Neural progenitor cell (in vitro differentiated cells): ENCODE measurements around the gene AHCY. TPM values are rescaled to one million over a fixed set of nuclear protein-coding genes. Genes with fewer than 3 reads are reported as not detected.
A peak's percentile ranks its signal among the peaks of the same experiment; 100 is the strongest.
"Not testable (repeated sequence)": the region's sequence is repeated elsewhere in the genome, so short reads cannot be mapped to it uniquely, and the experiment has no call there.

Experiments
- DNase-seq: peaks from one replicate; pipeline ENCODE4 v3.0.0-alpha.2; 2016; ENCODE audit warnings: low spot score
- H2AFZ ChIP-seq: fragments of 200-600 bp; sonication (generic); replicated peaks from 2 replicates; pipeline ENCODE4 v1.6.1; 2016; ENCODE audit warnings: antibody characterized with exemption
- H3F3A ChIP-seq: fragments of 200-600 bp; sonication (generic); 2 replicates; pipeline ENCODE4 v1.6.1; 2016; ENCODE audit warnings: antibody characterized with exemption, low read depth
- H3K27ac ChIP-seq: fragments of 200-600 bp; sonication (generic); 2 replicates; pipeline ENCODE4 v1.5.1; 2016; ENCODE audit warnings: mild to moderate bottlenecking
- H3K27me3 ChIP-seq: fragments of 200-600 bp; sonication (generic); 2 replicates; pipeline ENCODE4 v1.6.1; 2016; ENCODE audit warnings: mild to moderate bottlenecking, moderate library complexity
- H3K36me3 ChIP-seq: fragments of 200-600 bp; sonication (generic); 2 replicates; pipeline ENCODE4 v1.5.1; 2016
- H3K4me1 ChIP-seq: fragments of 200-600 bp; sonication (generic); 2 replicates; pipeline ENCODE4 v1.6.1; 2016; ENCODE audit warnings: mixed run types
- H3K4me2 ChIP-seq: fragments of 200-600 bp; sonication (generic); 2 replicates; pipeline ENCODE4 v1.6.1; 2016
- H3K4me3 ChIP-seq: fragments of 200-600 bp; sonication (generic); 2 replicates; pipeline ENCODE4 v1.5.1; 2016
- H3K79me2 ChIP-seq: fragments of 200-600 bp; sonication (generic); 2 replicates; pipeline ENCODE4 v1.6.1; 2016; ENCODE audit warnings: low read depth
- H3K9ac ChIP-seq: fragments of 200-600 bp; sonication (generic); 2 replicates; pipeline ENCODE4 v1.6.1; 2016
- H3K9me3 ChIP-seq: fragments of 200-600 bp; sonication (generic); 2 replicates; pipeline ENCODE4 v1.5.1; 2016; ENCODE audit warnings: low read depth
- H4K20me1 ChIP-seq: fragments of 200-600 bp; sonication (generic); 2 replicates; pipeline ENCODE4 v1.6.1; 2016; ENCODE audit warnings: low read depth
- H3K27ac Mint-ChIP-seq: 3 replicates; pipeline ENCODE4 v1.8.0; 2021; ENCODE audit warnings: mixed read lengths
- H3K27me3 Mint-ChIP-seq: 2 replicates; pipeline ENCODE4 v1.8.0; 2022; ENCODE audit warnings: low read depth, mild to moderate bottlenecking, inconsistent platforms, moderate library complexity, mixed read lengths; ENCODE audit not compliant: insufficient read depth
- H3K36me3 Mint-ChIP-seq: 3 replicates; pipeline ENCODE4 v1.8.0; 2021; ENCODE audit warnings: mixed read lengths
- H3K4me1 Mint-ChIP-seq: 3 replicates; pipeline ENCODE4 v1.8.0; 2021; ENCODE audit warnings: mixed read lengths
- H3K4me3 Mint-ChIP-seq: 3 replicates; pipeline ENCODE4 v1.8.0; 2021; ENCODE audit warnings: mild to moderate bottlenecking, moderate library complexity, mixed read lengths
- H3K9me3 Mint-ChIP-seq: 3 replicates; pipeline ENCODE4 v1.8.0; 2020; ENCODE audit warnings: mixed read lengths
- CTCF ChIP-seq: fragments of 200-600 bp; sonication (generic); IDR thresholded peaks from 2 replicates; pipeline ENCODE4 v1.5.1; 2017; ENCODE audit warnings: antibody characterized with exemption, mild to moderate bottlenecking
- EZH2 ChIP-seq: fragments of 200-600 bp; sonication (generic); IDR thresholded peaks from 2 replicates; pipeline ENCODE4 v1.6.1; 2017; ENCODE audit warnings: antibody characterized with exemption, mild to moderate bottlenecking, moderate library complexity
- EZH2phosphoT487 ChIP-seq: fragments of 200-600 bp; sonication (generic); IDR thresholded peaks from 2 replicates; pipeline ENCODE4 v1.6.1; 2017; ENCODE audit warnings: antibody characterized with exemption
- total RNA-seq: library from RNA; depleted of rRNA; stranded (reverse); fragments of >200 nt; gene quantifications from 2 replicates; pipeline ENCODE4 v1.2.3, GENCODE V29; 2015; ENCODE audit warnings: low replicate concordance

The AHCY gene
- total RNA-seq, 1 donor from 2014 or later: 184 TPM

GRCh38 chr20:34293119-34293518, 10.0 kb downstream of the AHCY start:
- H4K20me1 ChIP-seq: peaks cover 31% of the 10 kb centered on the region
- peaks cover 45% of the 10 kb centered on the region for H3K36me3 Mint-ChIP-seq
- no peak overlapping the region for H3K4me3 Mint-ChIP-seq

GRCh38 chr20:34292496-34292895, 10.7 kb downstream of the AHCY start:
- no peaks in the 10 kb centered on the region for H3K9me3 ChIP-seq
- no peak overlapping the region for H3K27ac ChIP-seq
- H3K4me1 Mint-ChIP-seq: no peaks in the 10 kb centered on the region
- H3F3A ChIP-seq: no peaks in the 10 kb centered on the region
- no peak overlapping the region for H3K4me3 Mint-ChIP-seq
- TF ChIP-seq CTCF (no peak), EZH2phosphoT487 (no peak), EZH2 (no peak)
- no peaks in the 10 kb centered on the region for H3K4me1 ChIP-seq
- peaks cover 30% of the 10 kb centered on the region for H3K79me2 ChIP-seq
- H3K27ac Mint-ChIP-seq: no peak overlapping the region
- no peaks in the 10 kb centered on the region for H3K36me3 ChIP-seq
- H3K9me3 Mint-ChIP-seq: no peaks in the 10 kb centered on the region
- peaks cover 4% of the 10 kb centered on the region for H3K27me3 Mint-ChIP-seq
- H4K20me1 ChIP-seq: peaks cover 28% of the 10 kb centered on the region
- H3K4me2 ChIP-seq: no peak overlapping the region
- H3K4me3 ChIP-seq: no peak overlapping the region
- no peak for DNase-seq
- peaks cover 46% of the 10 kb centered on the region for H3K36me3 Mint-ChIP-seq
- no peak overlapping the region for H2AFZ ChIP-seq
- no peak overlapping the region for H3K9ac ChIP-seq
- H3K27me3 ChIP-seq: no peaks in the 10 kb centered on the region

More at GRCh38 chr20:34293119-34293518, 10.0 kb downstream of the AHCY start:
- peaks cover 4% of the 10 kb centered on the region for H3K27me3 Mint-ChIP-seq
- Histone ChIP-seq H3K9me3 (no peaks in the 10 kb centered on the region), H3K27ac (no peak overlapping the region), H3K4me3 (no peak overlapping the region), H3K4me2 (no peak overlapping the region), H3K36me3 (no peaks in the 10 kb centered on the region), H3K9ac (no peak overlapping the region), H3K4me1 (no peaks in the 10 kb centered on the region), H3K79me2 (peaks cover 36% of the 10 kb centered on the region), H3K27me3 (no peaks in the 10 kb centered on the region), H2AFZ (no peak overlapping the region), H3F3A (no peaks in the 10 kb centered on the region)
- no peak overlapping the region for H3K27ac Mint-ChIP-seq
- no peak for DNase-seq
- H3K4me1 Mint-ChIP-seq: no peaks in the 10 kb centered on the region
- TF ChIP-seq EZH2 (no peak), CTCF (no peak), EZH2phosphoT487 (no peak)
- no peaks in the 10 kb centered on the region for H3K9me3 Mint-ChIP-seq

- Histone ChIP-seq H3K79me2 (peaks cover 9% of the 10 kb centered on the region), H2AFZ (no peak overlapping the region), H3K4me3 (no peak overlapping the region), H3K9ac (no peak overlapping the region), H3K27ac (no peak overlapping the region), H3K9me3 (no peaks in the 10 kb centered on the region), H3K36me3 (no peaks in the 10 kb centered on the region), H3K27me3 (no peaks in the 10 kb centered on the region), H3F3A (no peaks in the 10 kb centered on the region), H4K20me1 (peaks cover 11% of the 10 kb centered on the region), H3K4me1 (no peaks in the 10 kb centered on the region), H3K4me2 (no peak overlapping the region)
- Mint-ChIP-seq H3K4me3 (no peak overlapping the region), H3K27me3 (peaks cover 4% of the 10 kb centered on the region), H3K9me3 (no peaks in the 10 kb centered on the region), H3K36me3 (peaks cover 46% of the 10 kb centered on the region), H3K4me1 (no peaks in the 10 kb centered on the region), H3K27ac (no peak overlapping the region)
- no peak for DNase-seq
- TF ChIP-seq CTCF (no peak), EZH2 (no peak), EZH2phosphoT487 (no peak)
These were observed 12.7 kb downstream of the AHCY start for GRCh38 chr20:34290471-34290870.

GRCh38 chr20:34287500-34287899, 15.7 kb downstream of the AHCY start:
- H3K4me3 Mint-ChIP-seq, H3F3A ChIP-seq, H3K4me1 ChIP-seq, H3K4me1 Mint-ChIP-seq, H3K36me3 ChIP-seq, H3K27ac Mint-ChIP-seq, H3K4me3 ChIP-seq, DNase-seq, H3K4me2 ChIP-seq, H3K9me3 Mint-ChIP-seq, H3K27me3 Mint-ChIP-seq, H3K27ac ChIP-seq, H2AFZ ChIP-seq, H3K9me3 ChIP-seq, H3K79me2 ChIP-seq, H3K27me3 ChIP-seq, H3K9ac ChIP-seq, H4K20me1 ChIP-seq: not testable (repeated sequence)
- peak; percentile 21 for TF ChIP-seq CTCF
- peaks cover 45% of the 10 kb centered on the region for H3K36me3 Mint-ChIP-seq
